GM21515 (cell line): ENCODE measurements around the gene EIF4E3.
A peak's percentile ranks its signal among the peaks of the same experiment; 100 is the strongest.

Experiments used
- ATAC-seq: cut with Tn5 transposase; IDR thresholded peaks from one replicate; pipeline ENCODE4 v1.9.1; 2021; ENCODE audit not compliant: unreplicated experiment

EIF4E3 gene

GRCh38 chr3:71725271-71725991, at the start of gene EIF4E3:
TSS of gene EIF4E3 (minus strand) at chr3:71725402. CDS start at chr3:71725367, 35 bp downstream.
- ATAC-seq = peak; percentile 42

- no peak for ATAC-seq
Observed at GRCh38 chr3:71771884-71772283, 46.7 kb upstream of the EIF4E3 start.

GRCh38 chr3:71771126-71771525, 45.9 kb upstream of the EIF4E3 start:
- ATAC-seq = no peak

- no peak for ATAC-seq
Observed at GRCh38 chr3:71763426-71763825, 38.2 kb upstream of the EIF4E3 start.

- ATAC-seq = no peak
Observed at GRCh38 chr3:71760140-71760539, 34.9 kb upstream of the EIF4E3 start.

GRCh38 chr3:71759401-71759800, 34.2 kb upstream of the EIF4E3 start:
- no peak for ATAC-seq

GRCh38 chr3:71758091-71758490, 32.9 kb upstream of the EIF4E3 start:
- ATAC-seq = no peak

GRCh38 chr3:71754610-71755253, 29.5 kb upstream of the EIF4E3 start:
- no peak for ATAC-seq

- ATAC-seq = no peak
Observed at GRCh38 chr3:71753701-71754609, 28.8 kb upstream of the EIF4E3 start, which contains the start of gene GPR27. TSS of gene GPR27 (plus strand) at chr3:71753855. CDS start at chr3:71754050, 195 bp downstream.

- no peak for ATAC-seq
Observed at GRCh38 chr3:71752831-71753700, 27.9 kb upstream of the EIF4E3 start.

GRCh38 chr3:71751602-71752001, 26.4 kb upstream of the EIF4E3 start:
- ATAC-seq = no peak

GRCh38 chr3:71744738-71745137, 19.5 kb upstream of the EIF4E3 start:
- no peak for ATAC-seq

- ATAC-seq = no peak
Observed at GRCh38 chr3:71742621-71743020, 17.4 kb upstream of the EIF4E3 start.

- ATAC-seq = no peak
Observed at GRCh38 chr3:71734881-71735280, 9.7 kb upstream of the EIF4E3 start.

GRCh38 chr3:71733319-71733718, 8.1 kb upstream of the EIF4E3 start:
- no peak for ATAC-seq

GRCh38 chr3:71732637-71733036, 7.4 kb upstream of the EIF4E3 start:
- no peak for ATAC-seq

GRCh38 chr3:71728632-71729342, 3.6 kb upstream of the EIF4E3 start:
- ATAC-seq = no peak

- no peak for ATAC-seq
Observed at GRCh38 chr3:71726146-71726545, 944 bp upstream of the EIF4E3 start.

- ATAC-seq = peak; percentile 46
Observed at GRCh38 chr3:71724584-71725270, 475 bp downstream of the EIF4E3 start.

GRCh38 chr3:71724171-71724453, 1.1 kb downstream of the EIF4E3 start:
- no peak for ATAC-seq
